ENCODE results near the gene OXNAD1.

DNA sequence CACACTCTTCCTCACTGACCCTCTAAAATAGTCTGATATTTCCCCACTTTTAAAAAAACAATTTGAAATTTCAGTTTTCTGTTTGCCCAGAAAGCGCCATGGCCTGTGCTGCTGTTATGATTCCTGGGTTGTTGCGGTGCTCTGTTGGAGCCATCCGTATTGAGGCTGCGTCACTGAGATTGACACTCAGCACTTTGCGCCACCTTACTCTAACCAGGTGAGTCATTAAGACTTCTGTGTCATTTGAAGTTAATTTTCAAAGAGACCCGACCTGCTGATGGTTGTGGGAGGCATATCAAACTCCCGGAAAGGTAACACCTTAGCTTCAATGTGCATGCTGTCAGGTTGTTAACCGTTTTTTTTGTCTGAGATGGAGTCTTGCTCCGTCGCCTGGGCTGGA, 5.8 kb downstream of the OXNAD1 start:
- TF ChIP-seq, protein P1, sequence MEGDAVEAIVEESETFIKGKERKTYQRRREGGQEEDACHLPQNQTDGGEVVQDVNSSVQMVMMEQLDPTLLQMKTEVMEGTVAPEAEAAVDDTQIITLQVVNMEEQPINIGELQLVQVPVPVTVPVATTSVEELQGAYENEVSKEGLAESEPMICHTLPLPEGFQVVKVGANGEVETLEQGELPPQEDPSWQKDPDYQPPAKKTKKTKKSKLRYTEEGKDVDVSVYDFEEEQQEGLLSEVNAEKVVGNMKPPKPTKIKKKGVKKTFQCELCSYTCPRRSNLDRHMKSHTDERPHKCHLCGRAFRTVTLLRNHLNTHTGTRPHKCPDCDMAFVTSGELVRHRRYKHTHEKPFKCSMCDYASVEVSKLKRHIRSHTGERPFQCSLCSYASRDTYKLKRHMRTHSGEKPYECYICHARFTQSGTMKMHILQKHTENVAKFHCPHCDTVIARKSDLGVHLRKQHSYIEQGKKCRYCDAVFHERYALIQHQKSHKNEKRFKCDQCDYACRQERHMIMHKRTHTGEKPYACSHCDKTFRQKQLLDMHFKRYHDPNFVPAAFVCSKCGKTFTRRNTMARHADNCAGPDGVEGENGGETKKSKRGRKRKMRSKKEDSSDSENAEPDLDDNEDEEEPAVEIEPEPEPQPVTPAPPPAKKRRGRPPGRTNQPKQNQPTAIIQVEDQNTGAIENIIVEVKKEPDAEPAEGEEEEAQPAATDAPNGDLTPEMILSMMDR (IDR thresholded peaks at IDR 0.05) = no peak
- TF ChIP-seq POLR2A (IDR thresholded peaks at IDR 0.05) = no peak
